NCI-H2227 (cell line): Measurements from ENCODE around the gene ZNF883.
A peak's percentile ranks its signal among the peaks of the same experiment; 100 is the strongest.

Experiments used
- DNase-seq: peaks from one replicate; lab custom pipeline; 2025; ENCODE audit not compliant: unreplicated experiment; lab: John Stamatoyannopoulos, UW

ZNF883 gene

DNA sequence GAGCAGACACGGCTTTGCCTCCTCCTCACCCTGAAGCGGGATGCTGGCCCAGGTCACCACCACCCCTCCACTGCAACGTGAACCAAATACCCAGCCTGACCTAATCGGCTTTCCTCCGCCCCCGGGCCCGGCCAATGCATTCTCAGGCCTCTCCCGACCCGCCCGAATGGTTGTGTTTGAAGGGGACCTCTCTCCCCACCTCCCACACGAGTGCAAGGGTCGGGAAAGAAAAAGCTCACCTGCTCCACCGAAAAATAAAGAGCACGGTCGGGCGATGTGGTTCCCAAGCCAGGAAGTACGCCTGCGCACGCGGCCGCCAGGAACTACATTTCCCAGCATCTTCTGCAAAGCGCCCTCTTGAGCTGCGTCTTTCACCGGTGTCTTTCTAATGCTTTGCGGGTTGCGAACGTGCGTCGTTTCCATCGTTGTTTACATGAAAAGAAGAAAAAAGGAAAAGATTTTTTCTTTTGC lies at the start of gene ZNF883:
Gene ZNF883 (minus strand): TSS at position 282 of the 471 bp plus-strand sequence.
- peak; percentile 83 for DNase-seq

GRCh38 chr9:113061072-113061850 lies 49.3 kb upstream of the ZNF883 start:
- DNase-seq: peak; percentile 12

GRCh38 chr9:113059581-113060284 lies 47.7 kb upstream of the ZNF883 start:
- peak; percentile 31 for DNase-seq

DNA sequence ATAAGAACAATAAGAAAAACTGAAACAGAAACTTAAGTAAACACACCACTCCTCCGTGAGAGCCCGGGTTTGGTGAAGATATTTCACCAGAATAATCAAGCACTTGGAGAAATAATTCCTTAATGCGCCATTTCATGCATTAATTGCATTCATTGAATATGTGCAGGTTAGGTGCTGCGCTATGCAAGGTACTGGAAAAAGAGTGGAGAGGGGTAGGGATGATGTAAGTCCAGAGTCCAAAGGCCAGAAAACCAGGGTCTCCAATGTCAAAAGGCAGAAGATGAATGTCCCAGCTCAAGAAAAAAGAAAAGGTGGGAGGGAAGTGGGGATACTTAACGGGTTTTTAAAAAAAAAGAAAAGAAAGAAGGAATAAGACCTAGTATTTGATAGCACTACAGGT lies 45.2 kb upstream of the ZNF883 start:
- DNase-seq: no peak

GRCh38 chr9:113056191-113057106 lies 44.5 kb upstream of the ZNF883 start, which contains the start of gene ZFP37:
TSS of gene ZFP37 (minus strand) at chr9:113056724. CDS start at chr9:113056688, 36 bp downstream.
- peak; percentile 94 for DNase-seq

DNA sequence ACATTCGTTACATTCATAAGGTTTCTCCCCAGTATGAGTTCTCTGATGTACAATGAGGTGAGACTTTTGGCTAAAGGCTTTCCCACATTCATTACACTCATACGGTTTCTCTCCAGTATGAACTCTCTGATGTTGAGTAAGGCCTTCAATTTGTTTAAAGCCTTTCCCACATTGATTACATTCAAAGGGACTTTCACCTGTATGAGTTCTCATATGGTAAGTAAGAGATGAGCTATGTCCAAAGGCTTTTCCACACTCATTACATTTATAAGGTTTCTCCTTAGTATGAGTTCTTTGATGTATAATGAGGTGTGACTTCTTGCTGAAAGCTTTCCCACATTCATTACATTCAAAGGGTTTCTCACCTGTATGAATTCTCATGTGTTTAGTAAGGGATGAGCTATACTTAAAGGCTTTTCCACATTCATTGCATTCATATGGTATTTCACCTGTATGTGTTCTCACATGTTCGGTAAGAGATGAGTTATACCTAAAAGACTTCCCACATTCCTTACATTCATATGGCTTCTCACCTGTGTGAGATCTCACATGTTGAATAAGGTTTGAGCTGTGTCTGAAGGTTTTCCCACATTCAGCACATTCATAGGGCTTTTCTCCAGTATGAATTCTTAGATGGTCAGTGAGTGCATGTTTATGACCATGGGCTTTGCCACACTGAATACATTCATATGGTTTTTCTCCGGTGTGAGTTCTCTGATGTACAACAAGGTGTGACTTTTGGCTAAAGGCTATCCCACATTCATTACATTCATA lies 31.1 kb upstream of the ZNF883 start:
- DNase-seq: no peak

DNA sequence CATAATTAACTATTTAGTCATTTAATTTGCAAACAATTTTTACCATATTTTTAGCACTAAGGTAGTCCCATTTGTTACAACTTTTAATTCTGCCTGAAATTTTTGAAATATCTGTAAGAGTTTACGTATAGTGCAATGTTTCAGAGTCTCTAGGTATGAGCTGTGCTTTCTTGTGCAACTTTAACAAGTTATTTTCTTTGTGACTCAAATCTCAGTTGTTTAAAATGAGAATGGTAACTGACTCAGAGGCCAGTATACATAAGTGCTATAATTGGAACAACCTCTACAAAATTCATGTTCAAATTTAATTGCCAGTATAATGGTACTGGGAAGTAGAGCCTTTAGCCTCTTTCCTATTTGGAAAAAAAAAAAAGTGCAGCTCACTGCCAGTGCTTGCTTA lies 14.2 kb upstream of the ZNF883 start:
- DNase-seq: no peak

GRCh38 chr9:113018247-113018646 lies 6.3 kb upstream of the ZNF883 start:
- no peak for DNase-seq

- DNase-seq: no peak
These were observed 500 bp upstream of the ZNF883 start for GRCh38 chr9:113012492-113012891.

DNA sequence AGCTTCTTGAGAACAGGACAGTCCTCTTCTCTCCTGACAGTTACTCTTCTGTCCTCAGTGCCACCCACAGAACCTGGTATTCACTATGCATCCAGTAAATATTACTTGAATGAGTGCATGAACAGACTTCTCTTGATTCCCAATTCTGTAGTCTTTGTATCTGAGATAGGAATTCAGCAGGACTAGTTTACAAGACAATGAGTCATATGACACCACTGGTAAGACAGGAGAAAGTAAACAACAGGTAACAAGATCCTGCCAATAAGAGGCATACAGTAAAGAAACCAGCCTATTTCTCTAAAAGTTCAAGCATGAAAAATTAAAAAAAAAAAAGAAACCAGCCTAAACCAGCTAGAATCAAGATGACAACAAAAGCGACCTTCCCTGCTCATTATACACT lies 6.2 kb downstream of the ZNF883 start:
- no peak for DNase-seq

DNA sequence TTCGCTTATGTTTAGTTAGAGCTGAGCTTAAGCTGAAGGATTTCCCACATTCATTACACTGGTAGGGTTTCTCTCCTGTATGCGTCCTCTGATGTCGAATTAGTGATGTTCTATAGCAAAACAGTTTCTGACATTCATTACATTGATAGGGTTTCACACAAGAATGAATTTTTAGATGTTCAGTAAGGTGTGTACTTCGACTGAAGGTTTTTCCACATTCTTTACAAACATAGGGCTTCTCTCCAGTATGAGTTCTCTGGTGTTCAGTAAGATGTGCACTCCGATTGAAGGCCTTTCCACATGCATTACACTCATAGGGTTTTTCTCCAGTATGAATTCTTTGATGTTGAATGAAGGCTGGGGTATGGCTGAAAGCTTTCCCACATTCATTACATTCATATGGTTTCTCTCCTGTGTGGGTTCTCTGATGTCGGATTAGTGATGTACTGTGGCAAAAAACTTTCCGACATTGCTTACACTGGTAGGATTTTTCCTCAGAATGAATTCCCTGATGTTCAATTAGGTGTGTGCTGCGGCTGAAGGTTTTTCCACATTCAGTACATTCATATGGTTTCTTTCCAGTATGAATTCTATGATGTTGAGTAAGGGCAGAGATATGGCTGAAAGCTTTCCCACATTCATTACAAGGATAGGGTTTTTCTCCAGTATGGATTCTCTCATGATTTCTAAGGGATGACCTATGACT lies 14.6 kb downstream of the ZNF883 start:
- DNase-seq: no peak

GRCh38 chr9:112971415-112971814 lies 40.6 kb downstream of the ZNF883 start:
- no peak for DNase-seq

- peak; percentile 1 for DNase-seq
These were observed 41.1 kb downstream of the ZNF883 start for GRCh38 chr9:112970939-112971338.

- DNase-seq: no peak
These were observed 42.3 kb downstream of the ZNF883 start for GRCh38 chr9:112969730-112970129.

DNA sequence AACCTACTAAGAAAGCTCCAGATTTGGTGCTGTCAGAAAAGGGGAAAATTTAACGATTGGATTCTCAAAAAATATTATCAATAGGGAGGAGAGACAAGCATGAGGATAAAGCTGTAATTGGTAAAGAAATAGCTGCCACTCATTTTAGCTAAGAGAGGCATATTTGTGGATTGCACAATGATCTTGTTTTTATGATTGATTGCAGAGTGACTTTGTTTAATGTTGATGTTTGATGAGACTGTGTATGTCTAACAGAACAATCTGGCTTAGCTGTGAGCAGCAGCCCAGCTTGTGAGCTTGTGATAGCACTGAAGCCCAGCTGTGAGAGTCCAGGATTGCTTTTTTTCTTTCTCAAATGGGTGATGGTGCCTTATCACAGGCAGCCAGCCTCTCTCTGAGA lies 56.4 kb downstream of the ZNF883 start:
- DNase-seq: no peak

DNA sequence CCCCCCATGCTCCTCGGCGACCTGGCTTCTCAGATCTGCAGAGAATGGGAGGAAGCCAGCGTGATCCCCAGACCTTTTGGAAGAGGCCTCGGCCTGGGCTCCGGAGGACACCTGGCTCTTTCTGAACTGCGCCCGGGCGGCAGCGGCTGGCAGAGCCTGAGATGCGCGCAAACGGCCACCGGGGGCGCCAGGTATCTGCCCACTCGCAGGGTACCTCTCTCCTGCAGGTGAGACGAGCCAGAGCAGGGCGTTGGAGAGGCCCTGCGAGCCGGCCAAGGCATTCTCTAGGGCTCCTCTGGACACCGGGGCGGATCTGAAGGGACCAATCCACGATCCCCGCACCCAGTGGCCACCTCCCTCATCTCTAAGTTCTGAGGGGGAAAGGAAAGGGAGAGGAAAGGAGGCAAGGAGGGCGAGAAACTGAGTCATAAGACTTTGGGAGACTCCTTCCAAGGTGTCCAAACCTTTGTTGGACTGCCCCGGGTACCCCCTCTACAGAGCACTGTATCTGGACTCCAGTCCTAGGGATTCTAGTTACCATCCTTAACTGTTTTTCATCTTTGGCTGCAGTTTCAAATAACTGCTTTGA lies 66.3 kb downstream of the ZNF883 start:
- no peak for DNase-seq

GRCh38 chr9:112939418-112939817 lies 72.6 kb downstream of the ZNF883 start:
- DNase-seq: no peak

DNA sequence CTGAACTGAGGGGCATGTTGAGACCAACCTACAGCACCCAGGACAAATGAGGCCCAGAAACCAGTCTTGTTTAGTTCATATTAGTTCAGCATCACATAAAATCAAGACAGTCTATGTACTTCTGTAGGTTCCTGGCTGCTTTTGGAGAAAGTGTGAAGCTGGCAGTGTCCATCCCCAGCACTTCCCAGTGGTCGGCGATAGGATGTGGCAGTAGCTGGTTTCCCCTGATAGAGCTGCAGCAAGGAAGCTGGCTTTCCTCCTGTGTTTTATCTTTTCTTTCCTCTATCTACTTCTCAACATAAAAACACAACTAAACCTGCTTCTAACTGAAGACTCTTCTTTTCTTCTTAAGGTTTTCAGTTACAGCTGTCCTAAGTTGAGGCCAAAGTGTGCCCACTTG lies 78.3 kb downstream of the ZNF883 start:
- DNase-seq: no peak

DNA sequence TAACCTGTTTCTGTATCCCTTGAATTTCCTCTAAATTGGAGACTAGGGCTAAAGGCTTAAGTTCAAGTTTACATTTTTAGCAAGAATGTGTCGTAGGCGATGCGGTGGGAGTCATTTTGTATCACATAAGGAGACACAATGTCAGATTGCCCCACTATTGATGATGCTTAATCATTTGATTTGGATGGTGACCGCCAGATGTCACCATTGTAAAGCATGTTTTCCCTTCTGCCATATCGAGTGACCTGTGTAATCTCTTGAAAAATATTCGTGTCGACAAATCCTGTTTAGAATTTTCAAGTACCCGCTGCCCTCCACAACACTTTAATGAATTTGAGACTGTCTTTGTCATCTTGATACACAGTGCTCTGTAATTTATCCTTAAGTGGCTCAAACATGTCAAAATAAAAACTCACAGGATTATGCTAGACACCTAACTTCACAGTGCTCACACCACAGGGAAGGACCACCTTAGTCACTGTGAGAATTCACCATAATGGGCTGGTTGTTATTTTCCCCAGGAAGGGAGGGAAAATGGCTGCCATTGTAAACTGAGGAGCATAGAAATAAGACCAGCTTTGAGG lies 86.8 kb downstream of the ZNF883 start:
- peak; percentile 39 for DNase-seq
